Endothelial cell of umbilical vein (primary cell): ENCODE results near the gene PCARE. TPM values are rescaled to one million over a fixed set of nuclear protein-coding genes. Genes with fewer than 3 reads are reported as not detected.

ENCODE experiments used
- BruUV-seq: library from RNA; stranded (reverse); fragments of 400-500 nt; replicated peaks from 2 replicates; lab custom pipeline; 2021; lab: Mats Ljungman, UMichigan
- CTCF ChIA-PET: fragments of 300-600, 350-600 bp; sonication (Branson Sonifier 250); formaldehyde crosslinking; loops from one replicate; lab custom pipeline; 2021; ENCODE audit warnings: antibody characterized with exemption, inconsistent platforms; lab: Charles Lee
- POLR2A ChIA-PET: fragments of 300-600, 350-600 bp; sonication (Branson Sonifier 250); formaldehyde crosslinking; loops from one replicate; lab custom pipeline; 2021; ENCODE audit warnings: antibody characterized with exemption, inconsistent platforms; lab: Charles Lee
- DNase-seq: peaks from one replicate; pipeline ENCODE4 v3.0.0-alpha.2; 2011; ENCODE audit warnings: low read depth, low spot score
- FAIRE-seq: peaks from 2 replicates; lab custom pipeline; 2011; peaks lifted over from hg19 to GRCh38; lab: Jason Lieb, UNC
- H2AFZ ChIP-seq: 2 replicates; pipeline ENCODE4 v1.6.0; 2012; ENCODE audit warnings: low read depth, low read length, control low read depth, inconsistent platforms
- H3K27ac ChIP-seq: 2 replicates; pipeline ENCODE4 v1.5.1; 2011; ENCODE audit warnings: low read depth, mild to moderate bottlenecking, control low read depth, low read length, moderate library complexity; ENCODE audit not compliant: insufficient read depth
- H3K27me3 ChIP-seq, 2 experiments: 2 replicates each; pipeline versions ENCODE4 v1.6.0 to v1.6.1; 2011; ENCODE audit warnings: low read length in 2 of 2, mixed read lengths in 1 of 2; ENCODE audit not compliant: control insufficient read depth in 2 of 2, insufficient read depth in 2 of 2
- H3K36me3 ChIP-seq, 2 experiments: 2 replicates in 1 of 2; 3 replicates in 1 of 2; pipeline ENCODE4 v1.5.1; 2011; ENCODE audit warnings: low read length in 2 of 2, mild to moderate bottlenecking in 1 of 2, moderate library complexity in 1 of 2; ENCODE audit not compliant: control insufficient read depth in 2 of 2, insufficient read depth in 2 of 2; ENCODE audit errors: extremely low read depth in 1 of 2
- H3K4me1 ChIP-seq: 3 replicates; pipeline ENCODE4 v1.5.1; 2011; ENCODE audit warnings: mild to moderate bottlenecking, low read length; ENCODE audit not compliant: control insufficient read depth, insufficient read depth; ENCODE audit errors: extremely low read depth
- H3K4me2 ChIP-seq: 2 replicates; pipeline ENCODE4 v1.6.1; 2011; ENCODE audit warnings: low read length, control low read depth, mixed read lengths; ENCODE audit not compliant: insufficient read depth
- H3K4me3 ChIP-seq, 3 experiments: fragments of 200-600 bp in 1 of 3; sonication (generic), shearing (Covaris generic) in 1 of 3; replicated peaks in 1 of 3; 2 replicates each; pipeline ENCODE4 v1.5.1; 2011 to 2016; ENCODE audit warnings: control low read depth in 3 of 3, low read length in 3 of 3, mild to moderate bottlenecking in 2 of 3, inconsistent platforms in 1 of 3, low read depth in 1 of 3, moderate library complexity in 1 of 3; ENCODE audit not compliant: insufficient read depth in 1 of 3
- H3K79me2 ChIP-seq: 2 replicates; pipeline ENCODE4 v1.6.0; 2012; ENCODE audit warnings: low read length, inconsistent platforms; ENCODE audit not compliant: control insufficient read depth, insufficient read depth
- H3K9ac ChIP-seq: replicated peaks from 2 replicates; pipeline ENCODE3; 2011; ENCODE audit warnings: low read length, control low read depth; ENCODE audit not compliant: insufficient read depth; ENCODE audit errors: extremely low read depth
- H3K9me1 ChIP-seq: replicated peaks from 3 replicates; pipeline ENCODE4 v1.6.0; 2011; ENCODE audit warnings: mild to moderate bottlenecking, low read length; ENCODE audit not compliant: control insufficient read depth, insufficient read depth; ENCODE audit errors: extremely low read depth
- H3K9me3 ChIP-seq: replicated peaks from 2 replicates; pipeline ENCODE4 v1.5.1; 2012; ENCODE audit warnings: low read length, inconsistent platforms; ENCODE audit not compliant: control insufficient read depth, insufficient read depth
- H4K20me1 ChIP-seq: replicated peaks from 2 replicates; pipeline ENCODE3; 2011; ENCODE audit warnings: mild to moderate bottlenecking, low read length; ENCODE audit not compliant: control insufficient read depth, insufficient read depth; ENCODE audit errors: extremely low read depth
- CTCF ChIP-seq, 2 donors: IDR thresholded peaks; 1 replicate in 1 of 2; 2 replicates in 1 of 2; pipeline ENCODE4 v1.5.1; 2011; ENCODE audit warnings: low read length in 2 of 2, mild to moderate bottlenecking in 2 of 2, moderate library complexity in 2 of 2, control low read depth in 1 of 2, inconsistent platforms in 1 of 2, low read depth in 1 of 2; ENCODE audit not compliant: insufficient read depth in 1 of 2; ENCODE audit errors: extremely low read depth in 1 of 2
- EZH2 ChIP-seq: IDR thresholded peaks from 2 replicates; pipeline ENCODE4 v1.6.1; 2012; ENCODE audit warnings: borderline replicate concordance, low read depth, mild to moderate bottlenecking, moderate library complexity, low read length, inconsistent platforms; ENCODE audit not compliant: severe bottlenecking
- FOS ChIP-seq: IDR thresholded peaks from 2 replicates; pipeline ENCODE4 v1.6.1; 2011; ENCODE audit warnings: mild to moderate bottlenecking, low read length, moderate library complexity, borderline replicate concordance; ENCODE audit not compliant: insufficient read depth
- GATA2 ChIP-seq: IDR thresholded peaks from 2 replicates; pipeline ENCODE4 v1.7.0; 2011; ENCODE audit warnings: low read depth, mild to moderate bottlenecking, moderate library complexity, mixed read lengths, low read length; ENCODE audit not compliant: insufficient read length, insufficient read depth
- JUN ChIP-seq: IDR thresholded peaks from 2 replicates; pipeline ENCODE4 v1.6.1; 2011; ENCODE audit warnings: borderline replicate concordance, low read depth; ENCODE audit not compliant: insufficient read length, insufficient read depth
- MAX ChIP-seq: IDR thresholded peaks from 2 replicates; pipeline ENCODE4 v1.6.1; 2011; ENCODE audit not compliant: insufficient read depth, insufficient read length
- MYC ChIP-seq: IDR thresholded peaks from one replicate; pipeline ENCODE4 v1.6.1; 2011; ENCODE audit warnings: mild to moderate bottlenecking, low read depth, low read length
- POLR2A ChIP-seq: IDR thresholded peaks from 2 replicates; pipeline ENCODE4 v1.6.1; 2012; ENCODE audit warnings: low read depth, mild to moderate bottlenecking, control low read depth, low read length
- POLR2AphosphoS5 ChIP-seq: IDR thresholded peaks from 2 replicates; pipeline ENCODE4 v1.6.1; 2012; ENCODE audit warnings: low read depth, mild to moderate bottlenecking, control low read depth, low read length, moderate library complexity; ENCODE audit not compliant: insufficient read depth
- dilution Hi-C: fragments of 300-500 bp; cut with MboI; formaldehyde crosslinking; loops from one replicate; pipeline ENCODE4 v1.15.0; 2019; ENCODE audit warnings: low sequenced_read_pairs; ENCODE audit not compliant: extremely low pct_ligation_motif_present
- intact Hi-C: fragments of 100-400 bp; cut with micrococcal nuclease; formaldehyde crosslinking; loops from one replicate; pipeline ENCODE4 v1.10.0; 2022
- polyA plus RNA-seq, 4 experiments: library from polyadenylated mRNA; depleted of rRNA in 3 of 4; stranded (reverse) in 3 of 4; unstranded in 1 of 4; fragments of >200 nt; gene quantifications; 2 replicates each; pipeline versions ENCODE4 v1.2.1 to v1.2.3, GENCODE V29; 2011 to 2012; ENCODE audit warnings: missing spikeins in 1 of 4
- total RNA-seq: library from RNA; stranded (reverse); gene quantifications from 2 replicates; pipeline ENCODE4 v1.2.3, GENCODE V29; 2021

PCARE gene
- total and polyA plus RNA-seq, 2 donors (not counting 3 experiments of a cell fraction or from before 2014, with no cell fraction given): not detected

GRCh38 chr2:29014331-29014730 is 60.0 kb downstream of the PCARE start:
- dilution Hi-C loops (no loop called here), intact Hi-C loops (no loop called here)
- H3K4me1 ChIP-seq: peaks cover 3% of the 10 kb centered on the region
- H4K20me1 ChIP-seq: no peaks in the 10 kb centered on the region
- TF ChIP-seq MYC (no peak), JUN (no peak), POLR2A (no peak), GATA2 (no peak), EZH2 (no peak), POLR2AphosphoS5 (no peak), CTCF (IDR thresholded peaks at IDR 0.05; ENCODE audit: extremely low read depth in 1 of 2, insufficient read depth in 1 of 2, low read depth in 1 of 2, low read length in 2 of 2) (no peak), FOS (no peak), MAX (no peak)
- H3K4me2 ChIP-seq: no peak overlapping the region
- FAIRE-seq: no peak
- no peak overlapping the region for H3K27ac ChIP-seq
- peaks cover 0 to 2% of the 10 kb centered on the region in 2 experiments for H3K27me3 ChIP-seq
- no peaks in the 10 kb centered on the region for H3K9me3 ChIP-seq
- ChIA-PET POLR2A (no interaction called here), CTCF (no interaction called here)
- no peak for DNase-seq
- H3K9ac ChIP-seq: no peak overlapping the region
- H2AFZ ChIP-seq: peak overlapping the region; percentile 16
- no peaks in the 10 kb centered on the region for H3K9me1 ChIP-seq
- no peaks in the 10 kb centered on the region for H3K36me3 ChIP-seq
- H3K4me3 ChIP-seq: no peak overlapping the region
- no peaks in the 10 kb centered on the region for H3K79me2 ChIP-seq
- no TSS peak for BruUV-seq
